GM18520 (cell line): ENCODE data around the gene TMED6.
"Not testable (repeated sequence)": the region's sequence is repeated elsewhere in the genome, so short reads cannot be mapped to it uniquely, and the experiment has no call there.

ENCODE experiments used
- ATAC-seq: cut with Tn5 transposase; IDR thresholded peaks from one replicate; pipeline ENCODE4 v1.9.1; 2021; ENCODE audit not compliant: unreplicated experiment

Gene TMED6

GRCh38 chr16:69363281-69363717, 11.7 kb upstream of the TMED6 start:
- ATAC-seq: no peak

- ATAC-seq: not testable (repeated sequence)
These were observed 8.5 kb upstream of the TMED6 start for GRCh38 chr16:69360070-69360469.

DNA sequence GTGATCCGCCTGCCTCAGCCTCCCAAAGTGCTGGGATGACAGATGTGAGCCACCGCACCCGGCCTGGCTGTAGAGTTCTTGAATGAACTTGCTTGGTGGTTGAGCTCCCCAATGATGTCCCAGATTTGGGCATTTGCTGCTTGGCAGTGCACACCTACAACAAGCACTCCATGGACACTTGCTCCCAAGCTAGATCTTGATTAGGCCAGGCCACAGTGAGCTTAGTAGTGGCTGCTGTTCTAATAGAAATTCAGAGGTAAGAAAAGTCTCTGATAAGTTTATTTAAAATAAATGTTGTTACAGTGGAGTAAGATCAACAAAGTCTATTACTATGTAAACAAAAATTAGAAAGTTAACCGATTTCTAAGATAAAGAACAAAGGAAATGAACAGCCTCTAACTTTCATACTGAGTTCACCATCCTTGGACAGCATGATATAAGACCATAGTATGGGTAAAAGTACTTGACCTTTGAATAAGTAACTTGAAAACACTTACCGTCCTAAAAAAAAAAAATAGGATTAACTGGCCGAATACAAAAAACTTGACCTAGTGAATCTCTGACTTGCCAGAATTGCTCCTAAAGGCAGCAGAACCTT, 951 bp downstream of the TMED6 start:
- ATAC-seq: no peak

DNA sequence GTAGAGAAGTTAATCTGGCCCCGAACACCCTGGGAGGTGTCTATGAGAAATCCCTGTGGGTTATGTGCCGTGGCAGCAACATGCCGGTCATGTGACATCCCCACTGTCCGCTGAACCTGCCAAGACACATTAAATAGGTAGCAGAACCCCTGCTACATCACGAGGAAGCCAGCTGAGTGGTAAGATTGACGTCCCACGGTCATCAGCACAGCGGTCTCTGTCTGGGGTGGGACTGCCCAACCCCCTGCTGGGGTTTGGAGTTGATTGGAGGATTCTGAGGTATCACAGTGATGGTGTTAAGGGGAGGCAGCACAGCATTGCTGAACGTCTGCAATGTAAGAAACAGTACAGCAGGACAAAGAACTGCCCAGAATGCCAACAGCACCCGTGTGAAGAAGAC, 2.0 kb downstream of the TMED6 start:
- ATAC-seq: no peak

GRCh38 chr16:69348222-69348621, 3.4 kb downstream of the TMED6 start:
- no peak for ATAC-seq

- ATAC-seq: no peak
These were observed 4.9 kb downstream of the TMED6 start for GRCh38 chr16:69346683-69347082.

GRCh38 chr16:69345923-69346322, 5.7 kb downstream of the TMED6 start:
- no peak for ATAC-seq

DNA sequence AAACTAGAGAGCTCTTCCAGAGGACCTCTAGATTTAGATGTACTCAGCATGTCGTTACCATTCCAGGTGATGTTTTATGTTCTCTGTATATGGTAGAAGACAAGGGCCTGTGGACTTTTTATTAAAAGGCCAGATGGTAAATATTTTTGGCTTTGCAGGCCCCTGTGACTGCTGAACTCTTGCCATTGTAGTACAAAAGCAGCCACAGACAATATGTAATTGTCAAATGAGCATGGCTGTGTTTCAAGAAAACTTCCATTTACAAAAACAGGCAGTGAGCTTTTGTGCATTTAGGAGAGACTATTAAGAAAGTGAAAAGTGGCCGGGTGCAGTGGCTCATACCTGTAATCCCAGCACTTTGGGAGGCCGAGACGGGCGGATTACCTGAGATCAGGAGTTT, 7.4 kb downstream of the TMED6 start:
- ATAC-seq: no peak

GRCh38 chr16:69340095-69340644, 11.4 kb downstream of the TMED6 start:
- no peak for ATAC-seq

DNA sequence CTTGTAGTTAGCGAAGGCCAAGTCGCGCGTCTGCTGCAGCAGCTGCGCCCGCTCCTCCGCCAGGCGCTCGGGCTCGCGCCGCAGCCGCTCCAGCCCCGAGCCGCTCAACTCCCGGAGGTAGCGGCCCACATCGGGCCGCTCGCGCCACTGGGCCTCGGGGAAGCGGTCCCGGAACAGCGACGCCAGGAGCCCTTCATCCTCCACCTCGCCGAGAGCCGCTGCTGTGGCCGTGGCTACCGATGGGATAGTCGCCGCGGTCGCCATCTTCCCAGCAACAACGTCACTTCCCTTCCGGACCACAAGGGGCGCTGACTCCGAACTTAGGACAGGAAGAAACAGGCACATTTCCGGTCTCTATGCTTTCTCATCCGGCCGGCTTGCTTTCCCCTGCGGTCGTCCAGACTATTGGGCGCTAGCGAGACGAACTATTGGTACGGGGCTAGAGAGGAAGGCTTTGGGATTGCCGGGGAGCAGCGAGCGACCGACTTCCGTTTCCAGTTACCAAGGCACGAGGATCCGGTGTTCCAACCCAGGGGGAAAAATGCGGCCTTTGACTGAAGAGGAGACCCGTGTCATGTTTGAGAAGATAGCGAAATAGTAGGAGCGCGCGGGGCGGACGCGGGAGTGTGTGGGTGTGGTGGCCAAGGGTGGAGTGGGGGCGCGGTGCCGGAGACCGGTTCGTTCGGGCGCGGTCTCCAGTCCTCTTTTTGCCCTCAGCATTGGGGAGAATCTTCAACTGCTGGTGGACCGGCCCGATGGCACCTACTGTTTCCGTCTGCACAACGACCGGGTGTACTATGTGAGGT, 12.1 kb downstream of the TMED6 start, which contains the start of the genes COG8 and NIP7:
Gene COG8 (minus strand): TSS at position 276 of the 806 bp plus-strand sequence. CDS start 12 bp downstream, at position 264.
Gene NIP7 (plus strand): TSS at position 484 of the 806 bp plus-strand sequence. CDS start 58 bp downstream, at position 542.
- ATAC-seq: peak; percentile 79

DNA sequence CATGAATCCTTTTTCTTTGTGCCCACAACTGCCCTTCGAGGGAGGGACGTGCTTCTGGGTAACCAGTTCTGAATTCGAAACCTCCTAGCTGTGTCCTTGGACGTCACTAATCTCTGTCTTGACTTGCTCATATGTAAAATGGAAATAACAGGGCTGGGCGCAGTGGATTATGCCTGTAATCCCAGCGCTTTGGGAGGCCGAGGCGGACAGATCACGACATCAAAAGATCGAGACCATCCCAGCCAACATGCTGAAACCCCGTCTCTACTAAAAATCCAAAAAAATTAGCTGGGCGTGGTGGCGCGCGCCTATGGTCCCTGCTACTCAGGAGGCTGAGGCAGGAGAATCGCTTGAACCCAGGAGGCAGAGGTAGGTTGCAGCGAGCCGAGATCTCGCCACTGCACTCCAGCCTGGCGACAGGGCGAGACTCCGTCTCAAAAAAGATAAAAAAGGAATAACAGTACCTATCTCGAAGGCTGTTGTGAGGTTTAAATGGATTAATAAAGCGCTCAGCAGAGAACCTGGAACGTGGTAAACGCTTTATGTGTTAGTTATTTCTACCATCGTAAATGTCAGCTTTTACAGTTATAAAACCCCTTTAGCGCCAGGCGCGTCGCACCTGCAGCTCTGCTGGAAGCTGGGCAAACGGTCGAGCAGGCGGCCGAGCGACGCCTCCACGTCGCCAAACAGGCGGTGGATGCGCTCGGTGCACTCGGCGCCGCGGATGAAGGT, 12.9 kb downstream of the TMED6 start:
- ATAC-seq: no peak

DNA sequence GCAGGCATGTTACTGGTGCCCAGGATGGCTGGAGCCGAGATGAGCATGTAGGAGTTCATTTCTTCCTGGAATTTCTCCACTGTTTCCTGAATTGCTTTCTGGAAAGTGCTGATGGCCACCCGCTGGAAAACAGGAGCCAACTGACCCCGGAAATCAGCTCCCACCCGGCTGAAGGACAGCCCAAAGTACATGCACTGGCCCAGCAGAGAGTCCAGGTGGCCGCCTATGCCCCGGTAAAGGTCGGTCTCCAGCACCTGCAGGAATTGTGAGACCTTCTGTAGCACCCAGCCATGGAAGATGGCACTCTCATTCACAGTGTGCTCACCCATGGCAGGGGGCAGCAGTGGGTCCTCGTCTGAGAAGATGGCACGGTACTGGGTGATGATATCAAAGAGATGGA, 16.9 kb downstream of the TMED6 start:
- no peak for ATAC-seq

GRCh38 chr16:69330286-69331109, 21.1 kb downstream of the TMED6 start, which contains the start of gene PDF:
TSS of gene PDF (minus strand) at chr16:69330588. CDS start at chr16:69330570, 18 bp downstream.
- peak; percentile 86 for ATAC-seq

DNA sequence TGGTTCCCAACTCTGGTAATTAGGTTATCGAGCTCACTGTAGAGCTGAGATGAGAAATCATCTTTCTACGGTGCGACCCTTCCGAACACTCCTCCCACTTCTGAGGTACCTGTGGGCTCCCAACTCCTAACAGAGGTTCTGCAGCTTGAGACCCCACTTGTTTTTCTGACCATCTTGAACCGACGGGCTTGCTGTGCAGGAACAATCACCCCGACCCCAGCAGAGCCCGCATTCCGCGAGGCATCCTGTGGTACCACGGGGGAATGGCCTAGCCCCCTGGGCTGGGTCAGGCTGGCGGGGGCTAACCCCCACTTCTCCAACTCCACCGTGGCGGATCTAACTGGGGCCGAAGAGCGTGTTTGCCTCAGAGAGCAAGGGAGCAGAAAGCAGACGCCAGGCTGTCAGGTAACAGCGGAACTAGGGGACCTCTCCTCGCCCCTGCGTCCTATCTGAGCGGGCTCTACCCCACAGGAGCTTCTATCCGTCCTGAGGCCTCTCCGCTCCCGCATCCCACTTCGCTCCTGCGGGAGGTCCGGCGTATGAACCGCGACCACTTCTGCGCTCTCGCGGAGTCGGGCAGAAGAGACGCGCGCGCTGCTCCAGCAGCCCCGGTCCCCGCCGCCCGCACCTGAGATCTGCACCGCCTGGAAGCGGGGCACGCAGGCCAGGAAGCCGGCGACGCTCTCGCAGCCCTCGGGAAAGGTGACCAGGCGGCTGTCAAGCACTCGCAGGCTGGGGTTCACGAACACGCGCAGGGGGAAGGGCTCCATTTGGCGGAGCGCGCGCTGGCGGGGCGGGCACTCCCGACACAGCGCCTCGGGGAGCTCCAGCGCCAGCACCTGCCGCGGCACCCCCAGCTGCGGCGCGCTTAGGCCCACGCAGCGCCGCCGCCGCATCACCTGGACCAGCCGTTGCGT, 22.0 kb downstream of the TMED6 start:
- no peak for ATAC-seq

DNA sequence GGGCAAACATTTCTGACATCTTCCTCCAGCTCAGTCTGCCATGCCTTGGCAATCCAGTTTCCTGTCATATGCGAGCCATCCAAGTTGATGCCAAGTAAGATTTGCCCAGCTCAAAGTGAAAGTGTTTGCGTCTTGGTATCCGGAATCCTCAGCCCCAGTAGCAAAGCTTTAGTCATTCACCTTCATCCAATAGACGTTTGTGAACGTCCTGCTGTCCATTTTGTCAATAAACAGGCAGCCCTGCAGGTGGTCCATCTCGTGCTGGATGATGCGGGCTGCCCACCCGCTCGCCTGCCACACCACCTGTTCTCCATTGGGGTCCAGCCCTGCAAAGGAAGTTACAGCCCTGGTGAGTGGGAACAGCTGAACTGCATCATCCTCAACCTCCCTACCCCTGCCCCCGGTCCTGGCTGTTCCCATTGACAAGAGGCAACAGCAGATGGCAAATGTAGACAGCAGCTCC, 22.7 kb downstream of the TMED6 start:
- no peak for ATAC-seq

GRCh38 chr16:69327585-69328310, 23.8 kb downstream of the TMED6 start:
- ATAC-seq: no peak

DNA sequence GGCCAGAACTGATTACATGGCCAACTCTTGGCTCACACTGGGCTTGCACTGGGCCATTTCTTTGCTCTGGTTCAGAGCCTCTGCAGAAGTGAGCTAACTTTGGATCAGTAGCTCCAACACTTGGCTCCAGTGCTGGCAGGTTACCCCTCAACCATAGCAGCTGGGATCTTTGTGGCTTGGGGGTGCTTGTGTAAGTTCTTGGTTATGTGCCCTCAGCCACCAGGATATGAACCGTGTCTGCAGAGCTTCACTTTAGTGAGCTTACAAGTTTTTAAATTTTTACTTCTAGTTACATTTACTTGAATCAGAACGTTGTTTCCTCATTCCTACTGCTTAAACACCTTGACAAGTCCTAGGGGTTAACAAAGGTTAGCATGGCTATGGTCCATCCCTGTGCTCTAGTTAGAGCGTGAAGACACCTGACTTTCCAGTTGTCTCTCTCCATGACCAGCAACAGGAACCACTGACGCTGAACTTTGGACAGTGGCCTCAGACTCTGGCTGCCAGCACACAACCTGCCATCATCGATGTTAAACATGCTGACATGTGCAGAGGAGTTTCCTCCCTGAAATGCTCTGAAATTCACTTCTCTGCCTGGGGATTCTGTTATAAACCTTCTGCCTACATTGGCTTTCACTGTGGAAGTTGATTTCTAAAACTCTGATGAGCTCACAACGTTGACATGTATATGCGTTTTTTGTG, 25.3 kb downstream of the TMED6 start:
- ATAC-seq: no peak

DNA sequence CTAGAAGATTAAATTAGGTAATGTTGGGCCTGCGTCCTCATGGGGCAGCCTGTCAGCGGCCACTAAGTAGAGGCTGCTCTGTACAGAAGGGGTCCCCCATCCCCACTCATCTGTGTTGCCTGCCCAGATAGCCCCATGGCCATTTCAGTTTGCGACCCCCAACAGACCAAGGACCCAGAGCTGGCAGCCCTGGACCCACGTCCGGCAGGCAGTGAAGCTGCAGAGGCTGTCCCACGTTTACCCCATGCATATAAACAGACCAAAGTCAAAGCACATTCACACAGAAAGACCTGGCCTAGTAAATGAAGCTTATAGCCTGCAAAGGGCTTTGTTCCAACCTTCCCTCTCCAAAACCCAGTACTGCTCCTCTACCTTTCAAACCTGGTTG, 25.8 kb downstream of the TMED6 start:
- no peak for ATAC-seq
